HG02642 (cell line): ENCODE measurements around the gene COA3.
A peak's percentile ranks its signal among the peaks of the same experiment; 100 is the strongest.

Experiments
- ATAC-seq: cut with Tn5 transposase; IDR thresholded peaks from one replicate; pipeline ENCODE4 v1.9.1; 2021; ENCODE audit warnings: mild to moderate bottlenecking; ENCODE audit not compliant: unreplicated experiment, poor library complexity

The COA3 gene, protein sequence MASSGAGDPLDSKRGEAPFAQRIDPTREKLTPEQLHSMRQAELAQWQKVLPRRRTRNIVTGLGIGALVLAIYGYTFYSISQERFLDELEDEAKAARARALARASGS

GRCh38 chr17:42798383-42799380 is at the start of gene COA3, which contains the start of gene CNTD1:
Gene COA3 (minus strand): TSS chr17:42798704. CDS start chr17:42798681, 23 bp downstream.
Gene CNTD1 (plus strand): TSS chr17:42798861. CDS start chr17:42799068, 207 bp downstream.
- peak; percentile 87 for ATAC-seq

DNA sequence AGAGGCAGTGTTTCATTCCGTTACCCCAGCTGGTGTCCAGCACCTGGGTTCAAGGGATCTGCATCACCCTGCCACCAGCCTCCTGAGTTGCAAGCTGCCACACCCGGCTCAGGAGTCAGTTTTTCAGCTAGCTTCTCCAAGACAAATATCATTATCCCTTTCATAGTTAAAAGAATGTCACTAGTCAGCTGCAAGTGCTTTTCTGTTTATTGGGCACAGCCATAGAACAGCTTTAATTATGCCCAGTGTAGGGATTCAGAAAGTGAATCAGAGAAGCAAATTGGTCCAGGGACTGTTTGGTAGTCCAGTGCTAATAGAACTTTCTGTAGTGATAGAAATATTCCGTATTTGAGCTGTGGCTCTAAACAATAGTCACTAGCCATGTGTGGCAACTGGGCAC is 49.6 kb upstream of the COA3 start:
- ATAC-seq: no peak

- ATAC-seq: no peak
These were observed 48.2 kb upstream of the COA3 start for GRCh38 chr17:42846594-42847280.

- ATAC-seq: no peak
These were observed 47.6 kb upstream of the COA3 start for GRCh38 chr17:42845918-42846593.

DNA sequence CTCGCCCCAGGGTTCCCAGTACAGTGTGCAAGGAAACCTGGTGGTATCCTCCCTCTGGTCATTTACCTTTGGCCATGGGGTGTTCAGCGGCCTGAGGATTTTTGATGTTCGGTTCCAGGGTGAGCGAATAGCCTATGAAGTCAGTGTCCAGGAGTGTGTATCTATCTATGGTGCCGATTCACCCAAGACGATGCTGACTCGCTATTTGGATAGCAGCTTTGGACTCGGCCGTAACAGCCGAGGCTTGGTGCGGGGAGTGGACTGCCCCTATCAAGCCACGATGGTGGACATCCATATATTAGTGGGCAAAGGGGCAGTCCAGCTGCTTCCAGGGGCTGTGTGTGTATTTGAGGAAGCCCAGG is 47.0 kb upstream of the COA3 start:
- no peak for ATAC-seq

- ATAC-seq: no peak
These were observed 46.5 kb upstream of the COA3 start for GRCh38 chr17:42844761-42845555.

GRCh38 chr17:42844271-42844670 is 45.8 kb upstream of the COA3 start, which contains the start of gene AOC2:
Gene AOC2 (plus strand): TSS chr17:42844580. CDS start chr17:42844627, 47 bp downstream.
- no peak for ATAC-seq

DNA sequence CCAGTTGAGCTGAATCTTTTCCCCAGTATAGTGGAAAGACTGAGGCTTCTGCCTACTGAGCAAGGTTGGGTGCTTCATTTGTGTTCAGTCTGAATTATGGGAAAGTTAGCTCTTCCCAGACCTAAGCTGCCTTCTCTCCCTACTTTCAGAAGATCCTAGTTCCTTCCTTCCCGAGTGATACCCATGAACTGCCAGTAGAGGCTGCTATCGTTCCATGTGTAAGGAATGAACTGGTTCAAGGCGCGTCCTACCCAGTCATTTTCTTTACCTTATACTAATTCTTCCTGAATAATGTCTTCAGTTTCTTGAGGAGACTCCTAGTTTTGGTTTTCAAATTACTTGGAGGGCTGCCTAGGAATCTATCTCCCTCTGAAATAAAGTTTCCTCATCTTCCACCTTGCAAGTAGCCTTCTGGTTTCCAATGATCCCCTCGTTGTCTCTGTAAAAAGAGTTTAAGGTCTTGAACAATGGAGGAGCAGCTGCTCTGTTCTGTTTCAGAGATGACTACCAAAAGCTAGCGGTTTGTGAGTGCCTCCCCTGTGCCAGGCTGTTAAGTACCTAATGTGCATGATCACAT is 44.9 kb upstream of the COA3 start:
- no peak for ATAC-seq

GRCh38 chr17:42841975-42842685 is 43.6 kb upstream of the COA3 start:
- no peak for ATAC-seq

DNA sequence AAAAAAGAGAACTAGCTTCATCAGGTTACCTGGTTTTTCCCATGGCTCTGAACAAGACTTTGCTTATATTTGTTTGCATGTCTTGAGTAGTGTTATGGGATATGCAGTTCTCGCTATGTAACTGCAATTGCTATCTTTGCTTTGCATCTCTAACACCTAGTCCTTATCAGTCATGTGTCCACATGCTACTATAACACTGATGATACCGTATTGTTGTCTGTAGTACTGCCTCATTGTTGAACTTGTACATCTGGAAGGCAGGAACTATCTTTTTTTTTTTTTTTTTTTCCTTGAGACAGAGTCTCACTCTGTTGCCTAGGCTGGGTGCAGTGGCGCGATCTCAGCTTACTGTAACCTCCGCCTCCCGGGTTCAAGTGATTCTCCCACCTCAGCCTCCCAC is 37.2 kb upstream of the COA3 start:
- ATAC-seq: no peak

DNA sequence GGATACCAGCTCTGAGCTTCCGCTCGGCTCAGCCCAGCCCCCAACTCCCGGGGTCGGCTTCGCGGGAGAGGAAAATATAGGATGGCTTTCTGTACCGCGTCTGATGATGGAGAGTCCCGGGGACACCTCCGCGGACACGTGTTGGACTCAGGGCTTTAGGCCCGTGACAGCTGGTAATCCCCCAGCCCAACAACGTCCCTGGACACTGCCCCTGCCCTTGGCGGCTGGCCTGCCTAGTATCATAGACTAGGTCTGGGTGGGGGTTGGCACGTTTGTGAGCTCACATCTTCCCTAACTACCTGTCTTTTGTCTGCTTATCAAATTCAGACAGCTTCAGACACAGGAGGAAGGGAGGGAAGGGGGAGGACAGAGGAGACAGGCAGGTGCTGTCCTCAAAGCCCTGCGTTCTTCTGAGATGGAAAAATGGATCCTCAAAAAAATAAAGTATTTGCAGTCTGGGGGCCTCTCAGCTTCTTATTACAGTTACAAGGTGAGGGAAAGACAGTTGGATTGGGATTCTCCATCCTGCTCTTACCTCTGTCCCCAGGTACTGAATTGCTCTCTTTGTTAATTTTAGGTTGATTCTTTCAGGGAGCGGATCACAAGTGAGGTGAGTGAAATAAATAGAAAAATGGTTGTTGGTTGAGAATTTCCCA is 35.4 kb upstream of the COA3 start:
- peak; percentile 9 for ATAC-seq

- peak; percentile 88 for ATAC-seq
These were observed 34.6 kb upstream of the COA3 start, which contains the start of gene PSME3 for GRCh38 chr17:42832934-42833766. Gene PSME3 (plus strand): TSS chr17:42833397. CDS start chr17:42833632, 235 bp downstream.

DNA sequence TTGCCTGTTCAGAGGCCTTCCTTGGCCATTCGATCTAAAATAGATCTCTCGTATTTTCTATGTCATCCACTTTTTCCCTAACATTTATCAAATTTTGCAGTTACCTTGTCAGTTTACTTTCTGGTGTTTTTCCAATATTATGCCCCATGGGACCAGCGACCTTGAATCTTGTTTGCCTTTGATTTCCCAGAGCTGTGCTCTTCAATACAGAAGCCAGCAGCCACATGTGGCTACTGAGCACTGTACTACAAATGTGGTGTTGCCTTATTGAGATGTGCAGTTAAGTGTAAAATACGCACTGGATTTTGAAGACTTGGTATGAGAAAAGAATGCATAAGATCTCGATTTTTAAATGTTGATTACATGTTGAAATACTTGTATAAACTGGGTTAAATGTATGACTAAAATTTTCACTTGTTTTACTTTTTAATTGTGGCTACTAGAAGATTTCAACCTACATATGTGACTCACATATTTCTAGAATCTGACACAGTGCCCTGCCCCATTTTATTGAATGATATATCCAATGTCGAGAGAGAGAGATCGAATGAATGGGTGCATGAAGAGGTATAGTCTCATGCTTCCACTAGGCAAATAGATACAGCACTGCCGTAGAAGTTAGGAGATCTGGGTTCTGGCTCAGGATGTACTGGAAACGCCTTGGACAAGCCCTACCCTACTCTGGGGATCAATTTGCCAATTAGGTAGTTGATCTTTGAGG is 33.9 kb upstream of the COA3 start:
- ATAC-seq: peak; percentile 5

DNA sequence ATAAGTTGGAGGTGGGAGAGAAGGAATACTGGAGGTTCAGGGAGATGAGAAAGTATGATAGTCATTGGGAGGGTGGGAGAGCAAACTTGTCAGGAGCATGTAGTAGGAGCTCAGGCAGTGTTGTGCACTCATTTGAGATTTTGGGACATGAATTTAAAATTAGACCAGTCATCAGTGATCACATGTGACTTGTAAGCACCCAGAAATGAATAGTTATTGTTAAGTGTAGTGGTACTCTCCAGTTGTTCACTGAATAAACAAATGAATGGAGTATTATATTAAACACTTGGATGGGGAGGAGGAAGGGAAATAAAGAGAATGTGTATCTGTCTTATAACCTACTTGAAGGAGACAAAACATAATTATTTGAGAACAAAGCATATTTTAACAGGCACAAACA is 32.5 kb upstream of the COA3 start:
- ATAC-seq: no peak

DNA sequence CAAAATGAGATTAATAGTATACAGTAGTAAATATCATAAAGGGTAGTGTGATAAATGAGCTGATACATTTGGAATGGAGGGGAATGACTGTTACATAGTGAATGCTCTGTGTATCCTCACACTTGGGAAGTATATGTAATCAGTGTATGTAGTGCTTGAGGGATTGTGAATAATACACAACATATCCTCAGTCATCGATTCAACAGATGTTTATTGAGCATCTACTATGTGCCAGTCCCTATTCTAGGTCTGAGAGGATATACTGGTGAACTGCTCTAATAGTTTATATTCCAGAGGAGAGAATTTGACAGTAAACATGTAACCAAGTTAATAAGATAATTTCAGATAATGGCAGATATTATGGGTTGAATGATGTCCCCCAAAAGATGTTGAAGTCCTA is 29.0 kb upstream of the COA3 start:
- no peak for ATAC-seq

DNA sequence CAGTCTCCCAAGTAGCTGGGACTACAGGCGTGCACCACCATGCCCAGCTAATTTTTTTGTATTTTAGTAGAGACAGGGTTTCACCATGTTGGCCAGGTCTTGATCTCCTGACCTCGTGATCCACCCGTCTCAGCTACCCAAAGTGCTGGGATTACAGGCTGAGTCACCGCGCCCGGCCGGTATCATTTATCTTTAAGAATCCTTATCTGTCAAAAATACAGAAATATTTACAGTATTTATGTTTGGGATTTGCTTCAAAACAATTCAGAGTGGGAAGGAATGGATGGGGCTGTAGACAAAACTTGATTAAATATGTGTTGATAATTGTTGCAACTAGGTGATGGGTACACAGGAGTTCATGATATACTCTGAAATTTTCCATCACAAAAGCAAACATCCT is 22.7 kb upstream of the COA3 start:
- no peak for ATAC-seq
